SIG-M5 treated with dmso at 0.1 percent for 504 hours (cell line): ENCODE results near the gene ZNF17.

Experiments
- DNase-seq: peaks from one replicate; lab custom pipeline; 2025; ENCODE audit not compliant: unreplicated experiment; lab: John Stamatoyannopoulos, UW

The ZNF17 gene

DNA sequence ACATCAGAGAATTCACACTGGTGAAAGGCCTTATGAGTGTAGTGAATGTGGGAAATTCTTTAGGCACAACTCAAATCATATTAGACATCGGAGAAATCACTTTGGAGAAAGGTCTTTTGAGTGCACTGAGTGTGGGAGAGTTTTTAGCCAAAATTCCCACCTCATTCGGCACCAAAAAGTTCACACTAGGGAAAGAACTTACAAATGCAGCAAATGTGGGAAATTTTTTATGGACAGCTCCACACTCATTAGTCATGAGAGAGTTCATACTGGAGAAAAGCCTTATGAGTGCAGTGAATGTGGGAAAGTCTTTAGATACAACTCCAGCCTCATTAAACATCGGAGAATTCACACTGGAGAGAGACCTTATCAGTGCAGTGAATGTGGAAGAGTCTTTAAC lies 10.1 kb downstream of the ZNF17 start:
- no peak for DNase-seq

DNA sequence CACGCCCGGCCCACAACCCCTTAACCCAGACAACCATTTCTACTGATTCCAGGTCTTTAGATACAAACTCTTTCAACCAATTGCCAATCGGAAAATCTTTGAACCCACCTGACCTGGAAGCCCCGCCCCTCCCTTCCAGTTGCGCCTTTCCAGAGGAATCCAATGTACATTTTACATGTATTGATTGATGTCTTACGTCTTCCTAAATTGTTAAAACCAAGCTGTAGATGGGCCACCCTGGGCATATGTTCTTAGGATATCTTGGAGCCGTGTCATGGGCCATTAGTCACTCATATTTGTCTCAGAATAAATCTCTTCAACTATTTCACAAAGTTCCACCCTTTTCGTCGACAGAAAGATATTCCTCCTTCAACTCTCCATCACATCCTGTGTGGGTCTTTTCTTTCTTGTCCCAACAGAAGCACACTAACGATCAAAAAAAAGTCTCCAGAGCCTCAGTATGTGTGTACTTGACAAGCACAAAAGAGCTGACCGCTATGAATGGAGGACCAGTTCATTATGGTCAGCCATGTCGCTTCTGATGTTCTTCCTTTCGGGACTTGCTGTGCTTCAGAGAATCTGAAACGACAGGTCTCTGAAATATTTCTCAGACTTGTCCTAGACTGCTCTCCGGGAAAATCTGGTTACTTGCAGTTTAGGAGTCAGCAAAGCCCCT lies 23.6 kb downstream of the ZNF17 start:
- no peak for DNase-seq

DNA sequence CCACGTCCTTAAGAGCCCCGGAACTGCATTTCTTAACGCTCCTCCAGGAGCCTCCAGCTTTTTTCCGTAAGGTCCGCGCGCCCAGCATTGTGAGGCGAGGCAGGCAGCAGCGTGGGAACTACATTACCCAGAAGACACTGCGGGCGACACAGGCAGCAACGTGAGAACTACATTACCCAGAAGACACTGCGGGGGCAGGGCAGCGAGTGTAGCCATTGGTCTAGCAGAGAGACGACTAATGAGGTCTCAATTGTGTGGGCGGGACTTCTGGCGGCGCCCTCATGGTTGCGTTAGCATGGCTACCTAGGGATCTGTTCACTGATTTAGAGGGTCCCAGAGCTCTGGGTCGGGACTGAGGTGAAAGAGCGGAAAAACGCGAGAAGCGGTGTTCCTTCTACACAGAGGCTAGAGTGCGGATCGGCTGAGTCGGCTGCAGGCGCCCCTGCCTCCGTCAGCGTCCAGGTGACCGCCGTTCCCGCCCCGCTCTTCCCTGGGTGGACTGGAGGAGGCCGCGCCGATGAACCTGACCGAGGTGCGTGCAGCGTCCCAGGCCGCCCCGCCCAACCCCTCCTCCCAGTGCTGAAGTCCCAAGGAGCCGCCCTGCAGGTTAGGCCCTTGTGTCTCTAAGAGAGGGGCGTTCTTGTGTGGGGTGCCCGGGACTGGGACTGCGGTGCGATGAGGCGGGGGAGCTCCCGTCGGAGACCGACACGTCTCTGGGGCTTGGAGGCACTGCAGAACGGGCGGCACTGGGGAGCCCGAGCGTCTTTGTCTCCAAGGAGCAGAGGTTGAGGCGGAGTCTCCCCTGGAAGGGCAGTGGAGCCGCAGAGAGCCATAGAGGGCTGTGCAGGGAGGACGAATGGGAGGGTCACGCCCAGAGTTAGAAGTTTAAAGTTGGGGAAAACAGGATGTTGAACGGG lies 24.4 kb downstream of the ZNF17 start, which contains the start of gene ZNF749:
ZNF749 (plus strand) TSS at position 264 of the 917 bp plus-strand sequence; CDS start at position 518, 254 bp downstream.
- DNase-seq, result peak; percentile 98

DNA sequence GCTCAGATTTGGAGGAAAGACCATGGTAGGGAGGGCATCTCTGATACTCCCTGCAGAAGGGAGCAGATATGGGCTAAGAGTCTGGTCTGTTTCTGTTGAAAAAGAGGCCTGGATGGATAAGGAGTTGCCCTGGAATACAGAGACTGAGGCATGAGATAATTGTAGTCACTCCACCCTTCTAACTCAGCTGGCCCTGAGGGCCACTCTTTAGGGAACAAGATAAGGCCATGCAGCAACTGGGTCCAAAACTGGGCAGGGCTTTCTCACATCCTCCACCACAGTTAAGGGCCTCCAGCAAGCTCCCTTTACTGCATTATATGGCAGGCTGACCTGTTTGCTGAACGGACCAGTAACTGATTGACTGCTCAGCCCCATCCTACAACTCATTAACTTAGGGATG lies 25.5 kb downstream of the ZNF17 start:
- DNase-seq, result no peak

DNA sequence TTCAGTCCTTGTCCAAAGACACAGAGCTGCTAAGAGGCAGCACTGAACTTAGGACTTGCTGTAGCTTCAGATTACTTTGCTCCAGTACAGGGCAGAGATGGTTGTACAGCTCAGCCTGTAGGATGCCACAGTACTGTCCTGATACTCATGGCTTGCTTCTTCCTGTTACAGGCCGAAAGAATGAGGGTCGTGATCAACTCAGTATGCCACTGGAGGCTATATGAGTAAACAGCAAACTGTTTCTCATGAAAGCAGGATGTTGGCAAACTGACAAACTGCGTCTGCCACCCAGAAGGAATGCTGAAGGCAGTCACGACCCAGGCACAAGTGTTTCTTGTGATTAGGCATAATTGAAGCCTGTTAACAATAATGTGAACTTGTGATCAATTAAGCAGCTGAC lies 27.0 kb downstream of the ZNF17 start:
- no peak for DNase-seq

DNA sequence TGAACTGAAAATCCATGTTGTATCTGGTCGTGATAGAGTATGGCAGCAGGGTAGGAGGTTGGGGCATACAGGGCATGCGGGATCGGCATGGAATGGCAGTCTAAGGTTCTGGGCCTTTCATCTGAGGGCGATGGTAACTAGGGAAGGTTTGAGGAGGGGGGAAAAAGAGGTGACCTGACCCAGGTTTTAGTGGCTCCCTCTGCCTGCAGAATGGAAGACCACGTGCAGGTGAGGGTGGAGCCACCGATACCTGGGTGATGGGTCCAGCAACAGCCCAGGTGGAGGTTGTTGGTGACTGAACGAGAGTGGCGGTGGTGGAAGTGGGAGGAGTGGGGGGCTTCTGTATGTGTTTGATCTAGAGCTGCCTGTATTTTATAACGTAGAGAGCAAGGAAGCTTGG lies 28.0 kb downstream of the ZNF17 start:
- no peak for DNase-seq

DNA sequence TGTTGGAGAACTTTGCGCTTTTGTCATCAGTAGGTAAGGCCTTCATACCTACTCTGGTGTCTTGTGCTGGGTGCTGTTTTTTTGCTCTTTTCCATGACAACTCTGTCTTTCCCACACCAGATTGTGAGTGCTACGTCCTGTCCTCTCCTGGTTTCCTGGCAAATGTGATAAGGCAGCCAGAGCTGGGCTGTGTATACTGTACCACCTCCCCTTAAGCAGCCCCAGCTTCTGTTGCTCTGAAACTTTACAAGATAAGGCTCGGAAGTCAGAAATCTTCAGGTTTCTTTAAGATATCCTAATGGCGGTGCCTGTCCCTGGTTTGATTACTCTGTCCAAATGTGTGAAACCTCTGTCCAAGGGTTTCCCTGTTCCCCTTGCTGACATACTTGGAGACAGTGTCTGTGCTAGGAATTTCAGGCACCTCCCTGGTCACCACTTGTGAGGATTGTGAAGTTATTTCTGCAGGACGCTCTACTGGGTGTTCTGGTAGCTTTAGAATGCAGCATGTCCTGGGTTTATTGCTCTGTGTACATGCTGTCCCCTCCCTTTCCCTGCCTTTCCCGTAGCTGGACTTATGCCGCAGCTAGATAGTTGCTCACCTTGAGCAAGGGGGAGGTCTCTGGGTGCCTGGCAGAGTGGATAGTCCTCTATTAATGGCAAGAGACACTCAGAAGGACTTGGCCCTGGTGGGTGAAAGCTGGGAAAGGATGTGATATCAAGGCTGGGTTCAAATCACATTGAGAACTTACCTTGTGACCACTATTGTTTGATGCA lies 31.2 kb downstream of the ZNF17 start:
- no peak for DNase-seq

DNA sequence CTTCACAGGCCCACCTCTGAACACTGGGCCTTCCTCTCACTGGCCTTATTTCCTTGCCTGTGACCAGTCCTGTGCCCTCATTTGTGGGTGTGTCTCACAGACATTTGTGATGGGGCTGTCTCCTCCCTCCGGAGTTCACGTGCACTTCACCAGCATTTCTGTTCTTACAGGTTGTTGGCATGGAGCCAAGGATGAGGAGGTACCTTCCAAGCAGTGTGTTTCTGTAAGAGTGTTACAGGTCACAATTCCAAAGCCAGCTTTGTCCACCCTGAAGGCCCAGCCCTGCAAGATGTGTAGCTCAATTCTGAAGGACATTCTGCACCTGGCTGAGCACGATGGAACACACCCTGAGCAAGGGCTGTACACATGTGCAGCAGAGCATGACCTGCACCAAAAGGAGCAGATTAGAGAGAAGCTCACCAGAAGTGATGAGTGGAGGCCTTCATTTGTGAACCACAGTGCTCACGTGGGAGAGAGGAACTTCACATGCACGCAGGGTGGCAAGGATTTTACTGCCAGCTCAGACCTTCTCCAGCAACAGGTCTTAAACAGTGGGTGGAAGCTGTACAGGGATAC lies 32.2 kb downstream of the ZNF17 start:
- DNase-seq, result no peak

DNA sequence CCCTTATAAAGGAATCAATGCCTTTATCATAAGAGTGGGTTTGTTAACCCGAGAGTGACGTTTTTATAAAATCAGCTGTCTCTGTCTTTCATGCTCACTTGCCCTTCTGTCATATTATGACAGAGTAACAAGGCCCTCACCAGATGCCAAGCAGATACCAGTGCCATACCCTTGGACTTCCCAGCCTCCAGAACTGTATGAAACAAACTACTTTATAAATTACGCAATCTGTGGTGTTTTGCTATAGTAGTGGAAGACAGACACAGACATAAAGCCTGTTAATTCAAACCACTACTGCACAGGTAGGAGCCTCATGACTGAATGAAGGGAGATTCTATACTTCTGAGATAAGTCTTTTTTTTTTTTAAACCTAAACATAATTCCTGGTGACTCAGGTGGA lies 41.3 kb downstream of the ZNF17 start:
- no peak for DNase-seq

DNA sequence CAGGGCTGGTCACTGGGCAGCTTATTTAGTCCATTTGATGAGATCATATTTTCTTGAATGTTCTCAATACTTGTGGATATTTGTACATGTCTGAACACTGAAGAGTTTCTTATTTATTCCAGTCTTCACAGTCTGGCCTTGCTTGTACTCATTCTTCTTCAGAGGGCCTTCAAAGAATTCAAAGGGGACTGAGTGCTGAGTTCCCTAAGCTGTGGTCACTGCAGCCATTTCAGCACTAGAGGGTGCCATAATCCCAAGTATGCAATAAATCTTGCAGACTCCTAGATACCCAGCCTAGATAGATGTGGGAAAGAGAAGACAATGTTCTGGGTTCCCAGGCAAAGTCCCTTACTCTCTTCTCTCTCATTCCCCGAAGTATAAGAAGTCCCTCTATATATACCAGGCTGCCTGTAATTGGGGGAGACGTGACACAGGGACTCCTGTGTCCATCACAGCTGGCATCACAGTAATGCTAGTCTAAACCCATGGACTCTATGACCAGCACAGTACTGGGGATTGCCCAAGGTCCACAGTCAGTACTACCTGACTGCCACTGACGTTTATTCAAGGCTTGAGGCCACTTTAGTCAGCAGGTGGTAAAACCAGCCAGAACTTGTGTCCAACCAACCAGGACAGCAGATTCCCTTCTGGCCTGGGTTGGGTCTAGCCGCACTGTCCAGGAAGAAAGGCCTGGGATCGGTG lies 54.9 kb downstream of the ZNF17 start:
- DNase-seq, result peak; percentile 51

DNA sequence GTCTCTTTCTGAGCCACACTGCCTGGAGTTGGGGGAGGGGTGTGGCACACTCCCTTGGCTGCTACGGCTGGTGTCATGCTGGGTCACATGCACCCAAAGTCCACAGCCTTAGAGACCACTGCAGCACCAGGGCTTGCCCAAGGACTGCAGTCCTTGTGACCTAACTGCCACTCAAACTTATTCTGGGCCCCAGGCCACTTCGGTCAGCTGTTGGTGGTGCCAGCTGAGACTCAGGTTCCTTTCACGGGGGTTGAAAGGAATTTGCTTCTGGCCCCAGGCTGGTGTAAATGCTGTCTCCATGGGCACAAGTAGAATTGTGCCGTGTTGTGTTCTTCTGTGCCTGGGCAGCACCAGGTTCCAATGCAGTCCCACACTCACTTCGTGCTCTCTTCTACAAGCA lies 55.5 kb downstream of the ZNF17 start:
- no peak for DNase-seq
